Activated naive CD4-positive, alpha-beta T cell (primary cell): ENCODE results near the gene TBCB.
"Not testable (repeated sequence)": the region's sequence is repeated elsewhere in the genome, so short reads cannot be mapped to it uniquely, and the experiment has no call there.

Experiments
- DNase-seq, 4 experiments: peaks; one replicate each; lab custom pipeline; 2025; lab: John Stamatoyannopoulos, UW

The TBCB gene

DNA sequence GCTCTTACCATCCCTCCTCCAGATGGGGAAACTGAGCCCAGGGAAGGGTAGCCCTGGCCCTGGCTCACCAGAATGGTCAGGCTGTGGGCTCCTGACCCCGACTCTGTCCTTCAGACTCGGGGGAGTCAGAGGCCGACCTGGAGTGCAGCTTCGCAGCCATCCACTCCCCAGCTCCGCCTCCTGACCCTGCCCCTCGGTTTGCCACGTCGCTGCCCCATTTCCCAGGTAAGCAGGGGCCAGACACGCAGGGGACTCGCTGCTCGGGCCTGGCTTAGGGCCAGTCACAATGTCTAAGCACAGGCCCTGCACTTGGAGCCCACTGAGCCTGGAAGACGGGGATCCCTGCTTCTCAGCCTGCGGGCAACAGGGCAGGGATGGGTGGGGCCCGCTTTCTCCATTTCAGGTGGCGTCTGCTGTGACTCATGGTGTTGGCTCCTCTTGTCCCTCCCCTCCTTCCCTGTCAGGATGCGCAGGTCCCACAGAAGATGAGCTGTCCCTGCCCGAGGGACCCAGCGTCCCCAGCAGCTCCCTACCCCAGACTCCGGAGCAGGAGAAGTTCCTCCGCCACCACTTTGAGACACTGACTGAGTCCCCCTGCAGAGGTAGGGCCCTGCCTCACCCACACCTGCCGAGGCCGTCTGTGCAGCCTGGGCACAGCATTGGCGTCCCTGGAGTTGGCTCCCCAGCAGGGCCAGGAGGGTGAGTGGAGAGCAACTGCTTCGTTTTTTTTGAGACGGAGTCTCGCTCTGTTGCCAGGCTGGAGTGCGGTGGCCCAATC is 13.5 kb upstream of the TBCB start:
- no peak for DNase-seq

GRCh38 chr19:36103040-36103626 is 12.1 kb upstream of the TBCB start:
- no peak for DNase-seq

GRCh38 chr19:36103842-36104552 is 11.3 kb upstream of the TBCB start:
- DNase-seq = no peak

DNA sequence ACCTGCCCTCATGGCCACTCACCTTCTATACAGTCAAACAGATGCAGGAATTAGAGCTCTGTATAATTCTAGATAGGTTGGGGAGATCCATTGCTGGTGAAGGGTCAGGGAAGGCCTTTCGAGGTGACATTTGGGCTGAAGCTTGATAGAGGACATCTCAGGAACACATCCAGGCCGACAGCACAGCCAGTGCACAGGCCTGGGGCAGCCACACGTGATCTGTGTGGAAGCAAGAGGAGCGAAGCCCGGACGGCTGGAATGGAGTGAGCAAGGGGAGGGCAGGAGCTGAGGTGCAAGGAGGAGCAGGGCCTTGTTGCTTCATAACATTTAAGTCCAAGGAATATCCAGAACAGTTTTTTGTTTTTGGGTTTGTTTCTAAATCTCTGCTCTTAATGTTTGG is 8.8 kb upstream of the TBCB start:
- no peak for DNase-seq

- DNase-seq = no peak
Measured at GRCh38 chr19:36106991-36107390, 8.3 kb upstream of the TBCB start.

GRCh38 chr19:36108684-36109083 is 6.6 kb upstream of the TBCB start:
- DNase-seq = no peak

DNA sequence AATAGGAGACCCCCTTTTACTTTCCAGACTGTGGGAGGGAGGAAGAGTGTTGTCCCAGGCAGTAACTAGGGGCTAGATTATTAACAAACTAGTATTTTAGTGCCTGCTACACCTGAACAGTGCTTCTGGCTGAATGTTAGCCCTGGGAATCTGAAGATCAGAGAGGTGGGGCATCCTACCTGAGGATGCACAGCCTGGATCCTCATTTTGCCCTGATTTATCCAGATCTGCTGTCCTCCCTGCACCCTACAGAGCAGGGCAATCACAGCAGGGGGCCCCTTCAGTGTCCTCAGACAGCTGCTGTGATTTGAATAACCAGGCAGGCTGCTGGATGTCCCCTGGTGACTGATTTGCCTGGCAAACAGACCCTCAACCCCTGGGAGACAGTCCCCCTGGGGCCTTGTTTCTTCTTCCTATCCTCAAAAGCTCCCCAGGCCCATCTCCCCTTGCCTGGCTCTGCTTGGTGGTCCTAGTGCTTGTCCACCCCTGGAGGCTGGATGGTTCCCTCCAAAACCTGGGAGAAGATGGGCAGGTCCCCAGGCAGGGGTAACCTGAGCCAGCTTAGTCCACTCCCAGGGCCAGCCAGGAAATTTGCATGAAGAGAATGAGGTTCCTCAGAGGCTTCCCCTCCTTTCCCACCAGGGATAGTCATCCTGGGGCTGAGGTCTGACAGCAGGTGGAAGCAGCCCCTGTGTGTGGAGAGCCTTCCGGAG is 4.6 kb upstream of the TBCB start, which contains the start of gene OVOL3:
OVOL3 (plus strand) TSS at position 657 of the 713 bp plus-strand sequence. CDS start 60 bp downstream, outside the sequence.
- DNase-seq = no peak

DNA sequence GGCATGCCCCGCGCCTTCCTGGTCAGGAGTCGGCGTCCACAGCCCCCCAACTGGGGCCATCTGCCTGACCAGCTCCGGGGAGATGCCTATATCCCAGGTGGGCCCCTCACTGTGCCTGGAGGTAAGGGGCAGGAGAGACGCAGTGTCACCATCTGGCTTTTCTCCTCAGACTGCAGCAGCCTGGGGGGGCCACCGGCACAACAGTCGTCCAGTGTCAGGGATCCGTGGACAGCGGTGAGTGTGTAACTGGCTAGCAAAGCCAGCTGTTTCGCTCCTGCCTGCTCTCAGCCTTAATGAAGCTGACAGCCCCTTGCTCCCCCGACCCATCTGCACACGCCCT is 4.1 kb upstream of the TBCB start:
- no peak for DNase-seq

DNA sequence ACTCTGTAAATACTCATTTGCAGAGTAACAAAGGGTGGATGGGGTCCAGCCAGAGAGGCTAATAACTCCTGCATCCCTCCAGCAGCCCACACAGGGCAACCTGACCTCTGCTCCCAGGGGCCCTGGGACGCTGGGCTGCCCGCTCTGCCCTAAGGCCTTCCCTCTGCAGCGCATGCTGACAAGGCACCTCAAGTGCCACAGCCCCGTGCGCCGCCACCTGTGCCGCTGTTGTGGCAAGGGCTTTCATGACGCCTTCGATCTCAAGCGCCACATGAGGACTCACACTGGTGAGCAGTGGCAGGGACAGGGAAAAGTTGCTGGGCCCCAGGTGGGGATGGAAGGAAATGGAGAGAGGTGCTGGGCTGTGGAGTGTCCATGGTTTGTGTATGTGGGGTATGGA is 2.6 kb upstream of the TBCB start:
- DNase-seq = no peak

DNA sequence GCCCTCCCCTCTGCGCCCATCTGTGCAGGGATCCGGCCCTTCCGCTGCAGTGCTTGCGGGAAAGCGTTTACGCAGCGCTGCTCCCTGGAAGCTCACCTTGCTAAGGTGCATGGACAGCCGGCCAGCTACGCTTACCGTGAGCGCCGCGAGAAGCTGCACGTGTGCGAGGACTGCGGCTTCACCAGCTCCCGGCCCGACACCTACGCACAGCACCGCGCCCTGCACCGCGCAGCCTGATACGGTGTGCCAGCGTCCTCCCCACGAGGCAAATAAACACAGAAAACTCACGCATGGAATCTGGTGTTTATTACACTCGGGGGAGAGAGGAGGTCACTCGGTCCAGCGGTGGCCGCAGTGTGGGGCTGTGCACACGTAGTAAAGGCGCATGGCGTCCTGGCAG is 1.8 kb upstream of the TBCB start:
- DNase-seq = no peak

DNA sequence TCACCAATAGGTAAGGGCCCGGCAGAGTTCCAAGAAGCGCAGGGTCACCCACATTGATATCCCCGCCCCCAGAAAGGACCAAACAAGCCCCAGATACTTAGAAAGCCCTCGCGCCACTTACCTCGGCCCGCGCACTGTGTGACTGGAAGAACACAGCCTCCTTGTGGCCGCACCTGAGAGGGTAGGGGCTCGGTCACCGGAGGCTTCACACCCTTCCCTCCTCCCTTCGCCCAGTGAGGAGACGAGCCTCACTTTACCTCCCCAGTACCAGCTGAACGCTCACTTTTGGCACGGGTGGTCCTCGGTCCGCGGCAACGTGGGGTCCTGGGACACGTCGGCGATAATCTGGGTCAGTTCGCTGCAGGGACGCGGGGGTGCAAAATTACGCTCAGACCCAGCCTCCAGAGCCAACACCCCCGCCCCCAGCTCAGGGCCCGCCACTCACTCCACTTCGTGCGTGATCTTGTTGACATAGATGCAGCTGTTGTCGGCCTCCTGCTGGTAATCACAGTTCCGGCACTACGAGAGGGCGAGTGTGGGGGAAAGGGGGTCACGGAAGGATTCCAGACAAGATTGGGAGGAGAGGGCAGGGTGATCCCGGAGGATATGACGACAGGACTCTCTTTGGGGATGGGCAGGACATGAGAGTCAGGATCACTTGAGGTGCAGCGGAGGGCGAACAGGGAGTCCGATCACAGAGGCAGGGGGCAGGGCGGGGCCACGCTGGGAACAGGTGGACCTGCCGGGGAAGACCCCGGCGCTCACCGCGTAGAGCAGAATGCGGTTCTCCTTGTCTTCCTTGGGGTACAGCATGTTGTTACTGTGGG is 1.2 kb upstream of the TBCB start:
- no peak for DNase-seq

DNA sequence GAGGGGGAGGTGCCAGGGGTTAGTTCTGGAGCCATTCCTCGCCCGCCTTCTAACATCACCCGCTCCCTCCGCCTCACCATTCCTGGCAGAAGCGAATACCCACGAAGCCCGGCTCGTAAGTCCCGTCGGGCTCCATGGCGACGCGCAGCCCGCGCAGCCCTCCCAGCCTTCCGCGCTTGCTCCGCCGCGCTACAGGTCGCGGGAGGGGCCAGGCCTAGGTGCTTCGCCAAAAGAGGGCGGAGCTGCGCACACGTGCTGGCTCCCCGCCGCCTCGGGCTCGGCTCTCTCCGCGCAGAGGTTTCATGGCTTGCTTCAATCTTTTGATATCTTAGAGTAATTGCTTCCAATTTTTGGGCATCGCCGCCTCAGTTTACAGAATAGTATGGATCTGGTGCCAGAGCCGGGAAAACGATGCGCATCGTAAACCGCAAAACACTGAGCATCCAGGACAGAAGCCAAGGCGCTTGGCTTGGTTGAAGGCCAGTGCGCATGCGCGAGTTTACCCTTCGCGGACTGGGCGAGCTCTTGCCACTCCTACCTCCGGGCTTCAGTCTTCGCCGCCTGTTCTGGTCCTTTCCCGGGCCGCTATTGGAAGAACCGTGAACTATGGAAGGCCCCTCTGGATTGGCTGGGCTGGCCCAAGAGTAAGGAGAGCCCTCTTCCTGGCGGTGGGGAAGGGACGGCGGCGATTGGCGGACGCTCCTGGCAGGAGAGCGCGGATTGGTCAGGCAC is 381 bp upstream of the TBCB start, which contains the start of gene POLR2I:
POLR2I (minus strand) TSS at position 155 of the 732 bp plus-strand sequence; CDS start at position 136, 19 bp downstream.
- peak; percentile 96 to 99 (median 97) for DNase-seq

DNA sequence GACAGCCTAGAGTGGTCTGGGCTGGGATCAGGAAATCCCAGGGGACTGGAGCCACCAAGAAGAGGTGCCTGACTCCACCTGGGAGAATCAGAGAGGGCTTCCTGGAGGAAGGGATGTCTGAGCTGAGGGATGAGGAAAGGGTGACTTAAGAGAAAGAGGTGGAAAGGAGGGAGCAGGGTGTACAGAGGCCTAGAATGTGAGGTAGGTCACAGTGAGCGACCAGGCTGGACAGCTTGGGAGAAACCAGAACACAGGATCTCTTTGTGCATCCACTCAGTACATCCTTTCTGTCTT is 1.0 kb downstream of the TBCB start:
- no peak for DNase-seq

GRCh38 chr19:36120092-36120983 is 5.1 kb downstream of the TBCB start:
- no peak for DNase-seq

DNA sequence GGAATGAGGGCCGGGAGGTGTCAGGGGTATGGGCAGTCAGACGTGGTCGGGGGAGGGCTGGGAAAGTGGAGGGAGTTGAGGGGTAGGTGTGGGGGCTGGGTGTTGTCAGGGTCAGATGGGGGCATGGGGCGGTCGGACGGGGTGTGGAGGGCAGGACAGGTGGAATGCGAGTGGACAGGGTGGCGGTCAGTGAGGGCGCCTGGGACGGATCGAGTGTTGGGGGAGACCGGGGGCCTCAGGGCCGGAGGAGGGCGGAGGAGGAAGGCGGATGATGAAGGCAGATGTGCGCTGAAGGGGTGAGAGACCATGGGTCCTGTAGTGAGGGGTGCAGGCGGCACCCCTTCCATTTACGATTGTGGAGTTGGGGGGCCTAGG is 5.7 kb downstream of the TBCB start:
- no peak for DNase-seq

- no peak for DNase-seq
Measured at GRCh38 chr19:36121486-36122124, 6.3 kb downstream of the TBCB start.

DNA sequence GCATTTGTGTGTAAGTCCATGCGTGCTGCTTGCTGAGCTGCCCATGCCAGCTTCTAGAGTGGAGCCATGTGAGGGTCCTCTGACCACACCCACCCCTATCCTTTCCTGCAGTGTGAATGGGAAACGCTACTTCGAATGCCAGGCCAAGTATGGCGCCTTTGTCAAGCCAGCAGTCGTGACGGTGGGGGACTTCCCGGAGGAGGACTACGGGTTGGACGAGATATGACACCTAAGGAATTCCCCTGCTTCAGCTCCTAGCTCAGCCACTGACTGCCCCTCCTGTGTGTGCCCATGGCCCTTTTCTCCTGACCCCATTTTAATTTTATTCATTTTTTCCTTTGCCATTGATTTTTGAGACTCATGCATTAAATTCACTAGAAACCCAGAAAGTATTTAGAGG is 10.3 kb downstream of the TBCB start:
- no peak for DNase-seq

GRCh38 chr19:36128392-36128736 is 13.1 kb downstream of the TBCB start:
- no peak for DNase-seq

DNA sequence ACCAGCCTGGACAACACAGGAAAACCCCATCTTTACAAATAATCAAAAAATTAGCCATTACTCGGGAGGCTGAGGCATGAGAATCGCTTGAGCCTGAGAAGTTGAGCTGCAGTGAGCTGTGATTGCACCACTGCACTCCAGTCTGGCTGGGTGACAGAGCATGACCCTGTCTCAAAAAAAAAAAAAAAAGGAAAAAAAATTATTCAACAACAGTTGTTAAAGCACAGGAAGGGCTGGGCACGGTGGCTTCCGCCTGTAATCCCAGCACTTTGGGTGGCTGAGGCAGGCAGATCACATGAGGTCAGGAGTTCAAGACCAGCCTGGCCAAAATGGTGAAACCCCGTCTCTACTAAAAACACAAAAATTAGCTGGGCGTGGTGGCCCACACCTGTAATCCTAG is 16.0 kb downstream of the TBCB start:
- DNase-seq = not testable (repeated sequence)

- not testable (repeated sequence) for DNase-seq
Measured at GRCh38 chr19:36134867-36135266, 19.6 kb downstream of the TBCB start.
